Measurements from ENCODE around the gene MAP4.

DNA sequence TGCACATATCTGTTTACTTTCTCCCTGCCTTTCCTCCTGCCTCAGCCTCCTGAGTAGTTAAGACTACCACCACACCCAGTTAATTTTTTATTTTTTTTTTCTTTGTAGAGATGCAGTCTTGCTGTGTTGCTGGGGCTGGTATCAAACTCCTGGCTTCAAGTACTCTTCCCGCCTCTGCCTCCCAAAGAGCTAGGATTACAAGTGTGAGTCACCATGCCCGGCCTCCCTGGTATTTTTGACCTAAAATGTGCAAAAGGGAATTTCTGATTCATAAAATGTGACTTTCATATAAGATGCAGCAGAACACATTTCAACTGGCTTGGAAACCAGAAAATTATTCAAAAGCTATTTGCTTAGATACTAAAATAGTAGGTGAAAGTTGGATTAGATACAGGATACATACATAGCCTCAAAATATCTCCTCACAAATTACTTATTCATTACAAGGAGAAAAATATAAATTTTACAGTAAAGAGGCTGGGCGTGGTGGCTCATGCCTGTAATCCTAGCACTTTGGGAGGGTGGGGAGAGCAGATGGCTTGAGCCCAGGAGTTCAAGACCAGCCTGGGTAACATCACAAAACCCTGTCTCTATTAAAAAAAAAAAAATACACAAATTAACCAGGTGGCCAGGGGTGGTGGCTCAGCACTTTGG, 32.0 kb downstream of the MAP4 start:
- TF ChIP-seq POLR2A (IDR thresholded peaks at IDR 0.05) = no peak
- TF ChIP-seq, protein P1, sequence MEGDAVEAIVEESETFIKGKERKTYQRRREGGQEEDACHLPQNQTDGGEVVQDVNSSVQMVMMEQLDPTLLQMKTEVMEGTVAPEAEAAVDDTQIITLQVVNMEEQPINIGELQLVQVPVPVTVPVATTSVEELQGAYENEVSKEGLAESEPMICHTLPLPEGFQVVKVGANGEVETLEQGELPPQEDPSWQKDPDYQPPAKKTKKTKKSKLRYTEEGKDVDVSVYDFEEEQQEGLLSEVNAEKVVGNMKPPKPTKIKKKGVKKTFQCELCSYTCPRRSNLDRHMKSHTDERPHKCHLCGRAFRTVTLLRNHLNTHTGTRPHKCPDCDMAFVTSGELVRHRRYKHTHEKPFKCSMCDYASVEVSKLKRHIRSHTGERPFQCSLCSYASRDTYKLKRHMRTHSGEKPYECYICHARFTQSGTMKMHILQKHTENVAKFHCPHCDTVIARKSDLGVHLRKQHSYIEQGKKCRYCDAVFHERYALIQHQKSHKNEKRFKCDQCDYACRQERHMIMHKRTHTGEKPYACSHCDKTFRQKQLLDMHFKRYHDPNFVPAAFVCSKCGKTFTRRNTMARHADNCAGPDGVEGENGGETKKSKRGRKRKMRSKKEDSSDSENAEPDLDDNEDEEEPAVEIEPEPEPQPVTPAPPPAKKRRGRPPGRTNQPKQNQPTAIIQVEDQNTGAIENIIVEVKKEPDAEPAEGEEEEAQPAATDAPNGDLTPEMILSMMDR (IDR thresholded peaks at IDR 0.05) = no peak

Measured in esophagus squamous epithelium (tissue), 4 donors.